Left lobe of liver (tissue), 2 donors: ENCODE data around the gene ATP1A1. TPM values are rescaled to one million over a fixed set of nuclear protein-coding genes. Genes with fewer than 3 reads are reported as not detected.

ENCODE experiments used
- ATAC-seq: fragments of 200-7000 bp; cut with Tn5 transposase; one replicate; pipeline ENCODE4 v1.9.1; 2020; ENCODE audit warnings: mild to moderate bottlenecking, moderate library complexity
- DNase-seq: peaks from one replicate; pipeline ENCODE4 v3.0.0-alpha.2; 2020; ENCODE audit warnings: low spot score
- total RNA-seq: library from RNA; stranded (reverse); gene quantifications from one replicate; pipeline ENCODE4 v1.2.1, GENCODE V29; 2021
- donor health status: DM: no; HTN: no; CAD: no; lungs with moderate emphysema.
- donor health status: DM: no; HTN: yes; CAD: no.

ATP1A1 gene
- total RNA-seq, result 110 TPM

DNA sequence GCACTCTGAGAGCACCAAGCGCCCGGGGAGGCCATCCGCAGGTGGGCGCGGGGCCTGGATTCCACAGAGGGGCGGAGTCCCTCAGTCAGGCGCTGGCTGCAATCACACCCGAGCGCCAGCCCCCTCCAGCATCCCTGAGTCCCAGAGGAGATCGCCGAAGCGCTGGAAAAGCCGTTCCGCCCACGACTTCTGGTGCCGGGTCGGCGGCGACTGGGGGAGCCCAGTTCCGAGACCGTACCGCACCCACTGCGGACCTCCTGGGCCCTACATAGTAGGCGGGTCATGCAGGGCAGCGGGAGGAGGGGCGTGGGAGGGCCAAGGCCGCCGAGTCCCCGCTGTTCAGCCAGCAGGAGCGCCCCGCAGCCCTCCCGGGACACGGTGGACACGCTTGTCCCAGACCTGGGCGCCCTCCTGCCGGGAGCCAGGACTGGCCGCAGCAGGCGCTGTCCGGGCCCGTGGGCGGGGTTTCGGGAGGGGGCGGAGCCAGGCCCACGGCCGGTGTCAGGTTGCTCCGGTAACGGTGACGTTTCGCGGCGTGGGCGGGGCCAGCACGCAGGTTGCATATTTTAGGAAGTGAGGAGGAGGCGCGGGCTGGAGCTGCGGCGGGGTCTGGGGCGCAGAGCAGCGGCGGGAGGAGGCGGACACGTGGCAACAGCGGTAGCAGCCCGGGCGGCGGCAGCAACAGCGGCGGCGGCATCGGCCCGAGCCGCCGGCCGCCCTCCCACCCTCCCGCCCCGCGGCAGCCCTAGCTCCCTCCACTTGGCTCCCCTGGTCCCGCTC, at the start of gene ATP1A1:
ATP1A1 (plus strand) TSS at position 594 of the 780 bp plus-strand sequence. CDS start 268 bp downstream, outside the sequence.
- peak; percentile 99 for DNase-seq
- ATAC-seq, result peak; percentile 89

DNA sequence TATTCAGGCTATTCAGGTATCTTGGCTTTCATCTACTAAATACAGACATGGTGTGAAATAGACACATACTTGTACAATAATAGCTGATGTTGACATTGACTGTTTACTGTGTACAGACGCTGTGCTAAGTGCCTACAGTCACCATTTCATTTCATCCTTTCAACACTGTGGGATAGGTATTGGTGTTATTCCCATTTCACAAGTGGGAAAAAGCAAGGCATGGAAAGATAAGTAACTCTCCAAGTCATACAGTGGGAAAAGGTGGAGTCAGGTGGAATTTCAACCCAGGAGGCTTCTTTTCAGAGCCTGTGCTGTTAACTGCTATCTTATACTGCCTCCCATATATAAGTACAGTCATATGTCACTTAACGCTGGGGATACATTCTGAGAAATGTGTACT, 49.6 kb upstream of the ATP1A1 start:
- DNase-seq (no peak), ATAC-seq (no peak)

GRCh38 chr1:116324411-116324810, 48.6 kb upstream of the ATP1A1 start:
- DNase-seq (no peak), ATAC-seq (peak; percentile 37)

DNA sequence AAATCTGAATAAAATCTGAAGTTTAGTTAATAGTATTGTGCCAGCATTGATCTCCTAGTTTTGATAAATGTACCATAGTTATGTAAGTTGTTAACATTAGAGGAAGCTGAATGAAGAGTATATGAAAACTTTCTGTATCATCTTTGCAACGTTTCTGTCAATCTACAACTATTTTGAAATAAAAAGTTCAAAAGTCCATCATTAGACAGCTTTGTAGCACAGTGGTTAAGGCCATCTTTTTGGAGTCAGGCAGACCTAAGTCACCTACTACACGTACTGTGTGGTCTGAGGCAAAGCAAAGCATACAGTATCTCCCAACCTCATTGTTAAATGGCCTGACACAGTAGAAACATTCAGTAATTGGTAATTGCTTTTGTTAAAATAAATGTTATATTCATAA, 47.9 kb upstream of the ATP1A1 start:
- ATAC-seq, result no peak
- DNase-seq, result no peak

DNA sequence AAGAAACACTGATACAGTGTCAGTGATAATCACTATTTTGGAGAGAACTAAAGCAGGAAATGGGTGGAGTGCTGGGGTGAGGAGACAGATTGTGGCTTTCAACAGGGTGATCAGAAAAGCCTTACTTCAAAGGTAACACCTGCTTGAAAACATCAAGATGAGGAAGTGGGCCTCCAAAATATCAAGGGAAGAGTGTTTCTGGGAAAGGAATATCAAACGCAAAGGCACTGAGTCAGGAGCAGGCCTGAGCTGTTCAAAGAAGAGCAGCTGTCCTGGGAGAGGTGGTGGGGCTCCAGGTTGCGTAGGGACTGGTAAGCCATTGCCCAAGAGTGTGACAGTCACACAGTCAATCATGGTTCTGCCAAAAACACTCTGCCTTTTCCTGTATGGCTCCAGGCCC, 47.1 kb upstream of the ATP1A1 start:
- DNase-seq (no peak), ATAC-seq (peak; percentile 59)

GRCh38 chr1:116326486-116326885, 46.6 kb upstream of the ATP1A1 start:
- DNase-seq (no peak), ATAC-seq (peak; percentile 62)

- ATAC-seq, result no peak
- DNase-seq, result no peak
Observed at GRCh38 chr1:116328671-116329070, 44.4 kb upstream of the ATP1A1 start.

- ATAC-seq, result no peak
- DNase-seq, result no peak
Observed at GRCh38 chr1:116329524-116330341, 43.3 kb upstream of the ATP1A1 start.

GRCh38 chr1:116330342-116330652, 42.7 kb upstream of the ATP1A1 start:
- no peak for DNase-seq
- ATAC-seq, result no peak

- DNase-seq, result no peak
- no peak for ATAC-seq
Observed at GRCh38 chr1:116330846-116331245, 42.2 kb upstream of the ATP1A1 start.

GRCh38 chr1:116331523-116331922, 41.5 kb upstream of the ATP1A1 start:
- ATAC-seq (no peak), DNase-seq (no peak)

- DNase-seq (no peak), ATAC-seq (no peak)
Observed at GRCh38 chr1:116332451-116332850, 40.6 kb upstream of the ATP1A1 start.

DNA sequence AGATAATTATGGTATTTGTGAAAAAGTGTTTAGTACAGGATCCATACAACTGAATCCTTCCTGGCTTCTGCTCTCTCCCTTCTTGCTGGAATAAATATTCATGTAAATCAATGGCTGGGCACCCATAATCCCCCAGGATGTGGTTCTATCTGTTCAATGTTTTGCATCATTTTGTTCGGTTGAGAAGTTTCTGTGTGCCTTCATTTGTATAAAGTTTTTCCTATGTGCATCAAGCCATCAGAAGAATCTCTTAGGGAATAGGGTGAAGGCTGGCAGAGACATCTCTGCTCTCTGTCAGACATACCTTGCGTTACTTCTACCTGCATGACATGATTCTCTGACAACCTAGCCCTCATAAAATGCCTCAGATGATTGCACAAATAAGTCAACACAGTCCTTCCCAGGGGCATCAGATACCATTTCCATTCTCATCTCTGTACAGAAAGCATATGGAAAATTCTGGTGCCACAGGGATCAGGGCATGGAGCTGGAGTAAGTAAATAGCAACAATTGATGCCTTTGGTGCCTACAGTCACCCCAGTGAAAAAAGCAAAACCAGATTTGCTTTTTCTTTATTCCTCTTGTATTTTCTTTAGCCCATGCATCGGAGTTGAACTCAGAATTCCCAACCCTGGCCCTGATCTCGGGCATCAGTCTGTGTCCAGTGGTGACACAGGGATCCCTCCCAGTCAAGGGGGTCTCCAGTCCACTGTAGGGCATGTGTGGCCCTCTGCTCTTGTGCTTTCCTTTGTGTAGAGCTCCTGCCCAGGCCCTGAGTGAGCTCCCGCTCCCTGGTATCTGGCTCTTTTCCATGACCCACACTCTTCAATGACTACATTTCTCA, 39.7 kb upstream of the ATP1A1 start:
- no peak for ATAC-seq

DNA sequence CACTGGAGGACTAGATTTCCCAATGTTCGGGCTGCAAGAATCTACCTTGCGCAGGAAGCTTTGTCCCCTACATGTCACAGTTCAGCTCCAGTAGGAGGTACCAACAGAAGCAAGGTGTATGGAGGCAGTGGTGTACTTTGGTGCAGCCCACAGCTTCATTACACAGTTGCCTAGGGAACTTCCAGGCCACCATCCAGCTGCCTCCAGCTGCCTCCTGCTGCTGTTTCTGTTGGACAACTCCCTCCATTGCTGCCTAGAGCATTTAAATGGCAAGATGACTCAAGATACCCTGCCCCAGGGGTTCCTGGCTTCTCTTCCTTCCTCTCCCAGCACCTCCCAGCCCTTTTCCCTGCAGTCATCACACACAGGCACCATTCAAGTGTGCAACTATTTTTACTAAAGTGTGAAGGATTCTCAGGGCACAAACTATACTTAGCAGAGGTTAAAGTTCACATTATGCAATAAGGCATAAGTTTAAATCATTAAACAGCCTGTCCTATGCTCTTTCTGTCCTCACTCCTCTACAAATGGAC, 39.0 kb upstream of the ATP1A1 start:
- peak; percentile 89 for ATAC-seq
- peak; percentile 79 for DNase-seq

More for the DNA sequence above, 39.7 kb upstream of the ATP1A1 start:
- no peak for DNase-seq

GRCh38 chr1:116334868-116335635, 38.0 kb upstream of the ATP1A1 start:
- ATAC-seq (no peak), DNase-seq (no peak)

DNA sequence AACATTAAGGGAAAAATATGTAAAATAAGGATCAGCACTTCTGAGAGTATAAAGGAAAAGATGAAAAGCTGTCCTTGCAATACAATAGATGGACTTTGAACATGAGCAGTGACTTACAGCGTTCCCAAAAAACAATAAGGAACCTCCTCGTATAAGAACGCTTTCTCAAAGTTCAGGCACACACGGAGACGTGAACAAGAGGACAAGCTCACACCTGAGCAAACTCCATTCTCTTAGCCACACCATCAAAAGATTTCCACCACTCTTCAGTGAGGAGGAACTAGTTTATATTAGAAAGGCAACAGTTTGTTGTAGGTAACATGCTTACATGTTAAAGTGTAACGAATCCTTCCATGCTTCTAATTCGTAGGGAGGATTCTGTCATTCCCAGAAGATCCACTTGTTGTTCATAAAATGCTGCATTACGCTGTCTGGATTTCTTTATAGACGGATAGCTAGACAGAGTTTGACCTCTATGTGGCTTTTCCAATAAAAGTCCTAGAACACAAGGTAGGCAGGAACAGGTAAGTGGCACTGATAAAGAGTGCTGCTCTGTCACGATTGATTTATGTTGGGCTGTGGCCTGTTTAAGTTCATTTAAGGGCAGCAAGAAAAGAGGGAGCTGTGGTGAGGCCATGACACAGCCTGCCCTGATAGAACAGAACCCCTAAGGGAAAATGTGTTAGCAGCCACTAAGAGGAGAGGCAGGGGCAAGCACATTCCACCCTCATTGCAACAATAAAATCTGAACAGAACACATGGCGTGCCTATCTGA, 37.0 kb upstream of the ATP1A1 start:
- ATAC-seq (no peak), DNase-seq (no peak)

DNA sequence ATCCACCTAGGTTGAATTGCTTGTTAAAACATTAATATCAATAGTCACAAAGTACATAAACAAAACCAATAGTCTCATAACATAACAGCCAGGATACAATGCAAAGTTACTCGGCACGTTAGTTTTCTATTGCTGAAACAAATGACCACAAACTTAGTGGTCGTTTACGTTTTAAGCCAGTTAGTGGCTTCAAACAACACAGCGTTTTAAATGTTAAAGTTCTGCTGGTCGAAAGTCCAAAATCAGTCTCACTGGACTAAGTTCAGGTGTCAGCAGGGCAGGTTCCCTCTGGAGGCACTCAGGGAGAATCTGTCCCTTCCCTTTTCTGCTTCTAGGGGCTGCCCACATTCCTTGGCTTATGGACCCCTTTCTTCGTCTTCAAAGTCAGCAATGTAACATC, 35.6 kb upstream of the ATP1A1 start:
- DNase-seq, result no peak
- peak; percentile 67 for ATAC-seq

DNA sequence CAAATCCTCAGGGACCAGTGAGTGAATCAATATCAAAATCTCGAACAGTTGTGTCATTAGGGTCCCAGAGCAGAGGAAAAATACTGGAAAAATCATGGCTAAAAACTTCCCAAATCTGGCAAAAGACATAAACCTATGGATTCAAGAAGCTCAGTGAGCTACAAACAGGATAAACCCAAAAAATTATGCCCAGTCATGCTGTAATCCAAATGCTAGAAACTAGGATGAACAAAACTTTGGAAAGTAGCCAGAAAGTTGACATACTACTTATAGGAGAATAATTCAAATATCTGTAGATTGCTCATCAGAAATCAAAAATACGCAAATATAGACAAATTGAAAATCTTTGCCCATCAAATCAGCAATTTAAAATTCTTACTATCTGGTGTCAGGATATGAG, 34.6 kb upstream of the ATP1A1 start:
- ATAC-seq (no peak), DNase-seq (no peak)

DNA sequence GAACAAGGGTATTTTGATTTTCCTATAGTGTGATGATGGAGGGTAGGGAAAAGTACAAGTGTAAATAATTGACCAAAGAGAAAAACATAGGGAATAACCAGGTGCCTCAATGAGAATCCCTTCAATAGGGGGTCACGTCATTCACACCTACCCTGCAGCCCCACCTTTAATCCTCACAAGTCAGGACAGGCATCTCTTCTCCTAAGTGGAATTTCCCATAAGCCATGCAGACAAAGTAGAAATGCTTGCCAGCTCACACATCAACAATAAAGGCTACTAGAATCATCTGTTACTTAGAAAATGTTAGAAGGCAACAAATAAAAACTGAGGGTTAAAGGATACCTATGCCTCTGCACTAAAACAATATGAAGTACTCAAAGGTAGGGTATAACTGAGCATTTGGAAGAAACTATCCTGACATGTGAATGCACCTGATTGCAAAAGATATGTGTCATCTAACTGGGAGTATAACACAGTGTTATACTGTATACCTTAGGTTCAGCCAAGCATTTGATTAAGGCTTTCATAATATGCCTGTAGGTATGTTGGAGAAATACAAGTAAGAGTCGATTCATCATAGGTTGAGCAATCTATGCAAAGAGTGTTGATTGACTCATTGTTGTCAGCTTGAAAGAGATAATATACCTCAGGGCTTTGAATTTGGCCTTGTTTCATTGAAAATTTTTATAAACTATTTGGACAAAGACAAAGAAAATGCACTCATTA, 32.4 kb upstream of the ATP1A1 start:
- ATAC-seq (no peak), DNase-seq (no peak)
